Ascending aorta (tissue), 2 donors: ENCODE data around the gene GTPBP8. TPM values are rescaled to one million over a fixed set of nuclear protein-coding genes. Genes with fewer than 3 reads are reported as not detected.

Source experiments
- DNase-seq, 2 donors: peaks; one replicate each; pipeline ENCODE4 v3.0.0-alpha.2; 2019; ENCODE audit warnings: low spot score in 2 of 2
- H3K27ac ChIP-seq, 2 donors: fragments of 200-600 bp; sonication (generic); one replicate each; pipeline ENCODE4 v1.5.1; 2016 to 2017; ENCODE audit warnings: mild to moderate bottlenecking in 1 of 2
- H3K27me3 ChIP-seq: fragments of 200-600 bp; sonication (generic); one replicate; pipeline ENCODE4 v1.5.1; 2017
- H3K36me3 ChIP-seq, 2 donors: fragments of 200-600 bp; sonication (generic); one replicate each; pipeline ENCODE4 v1.5.1; 2016
- H3K4me1 ChIP-seq, 2 donors: fragments of 200-600 bp; sonication (generic); one replicate each; pipeline ENCODE4 v1.5.1; 2016 to 2017; ENCODE audit warnings: mild to moderate bottlenecking in 1 of 2
- H3K4me3 ChIP-seq, 2 donors: fragments of 200-600 bp; sonication (generic); one replicate each; pipeline ENCODE4 v1.5.1; 2016 to 2017; ENCODE audit warnings: mild to moderate bottlenecking in 1 of 2
- H3K9me3 ChIP-seq, 2 donors: fragments of 200-600 bp; sonication (generic); one replicate each; pipeline ENCODE4 v1.5.1; 2016
- intact Hi-C: fragments of 100-400 bp; cut with DNase I; formaldehyde crosslinking; loops from one replicate; pipeline ENCODE4 v1.15.1; 2023
- total RNA-seq: library from RNA; depleted of rRNA; stranded (reverse); fragments of >200 nt; gene quantifications from one replicate; pipeline ENCODE4 v1.1.0, GENCODE V29; 2016
- TF ChIP-seq, protein P1 (sequence below), 3 experiments: fragments of 200-600 bp in 2 of 3; fragments of 450-650 bp in 1 of 3; sonication (generic) in 2 of 3; IDR thresholded peaks; one replicate each; pipeline ENCODE4 v1.5.1; 2016 to 2019; ENCODE audit warnings: antibody characterized with exemption in 3 of 3, mild to moderate bottlenecking in 1 of 3, moderate library complexity in 1 of 3

Gene GTPBP8
- total RNA-seq, 1 donor from 2014 or later = 1.6 TPM

DNA sequence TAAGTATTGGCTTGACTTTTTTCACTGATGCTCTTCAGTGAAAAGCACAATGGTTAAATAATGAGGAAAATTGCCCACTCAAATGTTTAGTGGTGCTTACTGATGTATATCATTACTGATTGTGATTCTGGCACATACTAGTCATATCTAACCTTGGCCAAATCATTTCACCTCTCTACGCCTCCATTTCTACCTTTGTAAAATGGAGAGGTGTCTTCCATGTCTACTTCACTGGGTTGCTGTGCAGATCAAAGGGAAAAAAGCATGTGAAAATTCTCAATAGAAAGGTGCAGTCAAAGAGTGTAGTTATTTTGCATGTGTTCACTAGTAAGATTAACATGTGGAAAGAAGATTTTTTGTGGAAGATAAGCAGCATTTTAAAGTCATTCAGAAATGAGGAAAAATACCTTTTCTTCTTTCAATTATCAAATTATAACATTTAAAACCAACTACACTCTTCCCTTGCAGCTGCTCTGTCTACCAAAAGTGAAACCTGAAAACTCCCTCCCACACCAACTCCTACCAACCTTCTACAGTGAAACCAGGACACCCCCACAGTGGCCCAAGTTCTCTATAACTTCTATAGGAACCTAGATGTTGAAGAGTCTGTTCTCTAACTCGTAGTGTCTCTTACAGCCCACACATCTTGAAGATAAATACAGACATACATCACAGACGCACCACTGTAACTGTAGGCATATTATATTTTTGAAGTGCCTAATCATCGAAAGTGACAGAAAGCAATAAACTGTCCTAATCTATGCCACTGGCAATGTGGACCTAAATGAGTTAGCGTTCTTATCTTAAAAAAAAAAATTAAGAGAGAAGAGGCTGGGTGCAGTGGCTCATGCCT lies 17.2 kb upstream of the GTPBP8 start:
- intact Hi-C loops = no loop called here
- no peak for DNase-seq
- TF ChIP-seq, protein P1, sequence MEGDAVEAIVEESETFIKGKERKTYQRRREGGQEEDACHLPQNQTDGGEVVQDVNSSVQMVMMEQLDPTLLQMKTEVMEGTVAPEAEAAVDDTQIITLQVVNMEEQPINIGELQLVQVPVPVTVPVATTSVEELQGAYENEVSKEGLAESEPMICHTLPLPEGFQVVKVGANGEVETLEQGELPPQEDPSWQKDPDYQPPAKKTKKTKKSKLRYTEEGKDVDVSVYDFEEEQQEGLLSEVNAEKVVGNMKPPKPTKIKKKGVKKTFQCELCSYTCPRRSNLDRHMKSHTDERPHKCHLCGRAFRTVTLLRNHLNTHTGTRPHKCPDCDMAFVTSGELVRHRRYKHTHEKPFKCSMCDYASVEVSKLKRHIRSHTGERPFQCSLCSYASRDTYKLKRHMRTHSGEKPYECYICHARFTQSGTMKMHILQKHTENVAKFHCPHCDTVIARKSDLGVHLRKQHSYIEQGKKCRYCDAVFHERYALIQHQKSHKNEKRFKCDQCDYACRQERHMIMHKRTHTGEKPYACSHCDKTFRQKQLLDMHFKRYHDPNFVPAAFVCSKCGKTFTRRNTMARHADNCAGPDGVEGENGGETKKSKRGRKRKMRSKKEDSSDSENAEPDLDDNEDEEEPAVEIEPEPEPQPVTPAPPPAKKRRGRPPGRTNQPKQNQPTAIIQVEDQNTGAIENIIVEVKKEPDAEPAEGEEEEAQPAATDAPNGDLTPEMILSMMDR (IDR thresholded peaks at IDR 0.05) = no peak
- Histone ChIP-seq H3K27me3 (no peaks in the 10 kb centered on the region), H3K4me3 (peak overlapping the region in 1 of 2 donors; percentile 24), H3K4me1 (no peaks in the 10 kb centered on the region), H3K27ac (no peak overlapping the region), H3K9me3 (no peaks in the 10 kb centered on the region), H3K36me3 (no peaks in the 10 kb centered on the region)

DNA sequence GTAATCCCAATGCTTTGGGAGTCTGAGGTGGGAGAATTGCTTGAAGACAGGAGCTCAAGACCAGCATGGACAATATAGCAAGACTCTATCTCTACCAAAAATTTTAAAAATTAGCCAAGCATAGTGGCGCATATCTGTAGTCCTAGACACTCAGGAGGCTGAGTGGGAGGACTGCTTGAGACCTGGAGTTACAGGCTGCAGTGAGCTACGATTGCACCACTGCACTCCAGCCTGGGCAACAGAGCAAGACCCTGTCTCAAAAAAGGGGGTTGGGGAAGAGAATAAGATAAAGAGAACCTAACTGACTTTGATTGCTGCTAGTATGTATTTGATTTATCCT lies 16.6 kb upstream of the GTPBP8 start:
- H3K27me3 ChIP-seq = no peaks in the 10 kb centered on the region
- intact Hi-C loops = no loop called here
- H3K4me3 ChIP-seq = peak overlapping the region in 1 of 2 donors; percentile 24
- H3K9me3 ChIP-seq = no peaks in the 10 kb centered on the region
- DNase-seq = no peak
- no peaks in the 10 kb centered on the region for H3K36me3 ChIP-seq
- H3K4me1 ChIP-seq = no peaks in the 10 kb centered on the region
- TF ChIP-seq, protein P1 (IDR thresholded peaks at IDR 0.05) = no peak
- H3K27ac ChIP-seq = no peak overlapping the region

DNA sequence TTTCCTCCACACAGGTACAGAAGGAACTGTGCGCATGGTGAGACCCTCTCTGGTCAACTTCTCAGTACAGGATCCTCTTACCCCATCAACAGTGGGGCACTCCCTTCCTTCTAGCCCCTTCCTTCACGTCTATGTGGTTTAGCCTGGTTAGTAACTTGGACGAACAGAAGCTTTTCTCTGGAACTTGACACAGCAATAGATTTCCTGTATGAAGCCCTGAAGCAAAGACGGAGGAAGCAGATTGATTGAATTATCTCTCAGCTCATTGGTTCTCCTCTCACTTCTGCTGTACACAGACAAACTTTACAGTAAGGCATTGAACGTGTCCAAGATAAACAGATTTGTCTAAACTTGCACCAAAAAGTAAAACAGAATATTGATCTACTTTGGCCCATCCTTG lies 15.9 kb upstream of the GTPBP8 start, which contains the start of gene CD200R1:
TSS of gene CD200R1 (minus strand) at position 210 of the 400 bp plus-strand sequence. CDS start 246 bp downstream, outside the sequence.
- no peaks in the 10 kb centered on the region for H3K27me3 ChIP-seq
- no peaks in the 10 kb centered on the region for H3K9me3 ChIP-seq
- H3K4me3 ChIP-seq = peak within 1 kb of the TSS in 1 of 2 donors; percentile 24
- H3K4me1 ChIP-seq = no peaks in the 10 kb centered on the region
- H3K36me3 ChIP-seq = no peaks in the 10 kb centered on the region
- TF ChIP-seq, protein P1 (IDR thresholded peaks at IDR 0.05) = no peak
- intact Hi-C loops = no loop called here
- no peak for DNase-seq
- no peak within 1 kb of the TSS for H3K27ac ChIP-seq

DNA sequence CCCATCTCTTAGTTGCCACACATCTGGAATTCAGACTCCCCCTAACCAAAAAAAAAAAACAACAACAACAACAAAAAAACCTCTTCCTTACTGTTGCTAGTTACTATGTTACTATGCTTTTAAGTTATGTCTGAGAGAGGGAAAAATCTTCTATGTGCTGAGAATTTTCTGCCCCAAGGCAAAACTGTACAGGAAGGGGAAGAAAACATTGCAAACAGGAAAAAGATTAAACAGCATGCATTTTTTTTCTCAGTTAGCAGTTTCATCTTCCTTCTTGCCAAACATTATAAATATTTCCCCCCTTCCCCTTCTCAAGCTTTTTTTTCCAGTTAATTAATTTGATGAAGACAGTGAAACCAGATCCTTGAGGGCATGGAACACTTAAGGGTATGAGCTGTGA lies 14.8 kb upstream of the GTPBP8 start:
- TF ChIP-seq, protein P1 (IDR thresholded peaks at IDR 0.05) = no peak
- Histone ChIP-seq H3K9me3 (no peaks in the 10 kb centered on the region), H3K4me3 (no peak overlapping the region), H3K27me3 (no peaks in the 10 kb centered on the region), H3K36me3 (no peaks in the 10 kb centered on the region), H3K4me1 (no peaks in the 10 kb centered on the region), H3K27ac (no peak overlapping the region)
- DNase-seq = no peak
- intact Hi-C loops = no loop called here

DNA sequence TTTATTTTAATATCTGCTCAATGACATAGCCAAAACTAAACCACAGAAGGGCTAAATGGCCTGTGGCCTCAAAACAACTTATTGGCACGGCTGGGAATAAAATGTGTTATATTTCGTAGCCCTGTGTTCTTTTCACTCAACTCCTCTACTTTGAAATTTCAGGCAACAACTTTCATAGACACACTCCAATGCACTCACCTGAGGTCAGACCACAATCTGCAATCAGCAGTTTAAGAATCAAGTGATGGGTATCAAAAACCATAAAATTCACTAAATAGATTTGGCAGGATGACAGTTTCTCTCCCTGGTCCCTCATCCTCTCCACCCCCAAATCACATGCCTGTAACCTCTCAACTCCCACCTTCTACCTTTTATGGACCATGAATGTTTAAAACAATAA lies 13.8 kb upstream of the GTPBP8 start:
- no peaks in the 10 kb centered on the region for H3K9me3 ChIP-seq
- no peaks in the 10 kb centered on the region for H3K4me1 ChIP-seq
- H3K4me3 ChIP-seq = no peak overlapping the region
- no peaks in the 10 kb centered on the region for H3K27me3 ChIP-seq
- no peak overlapping the region for H3K27ac ChIP-seq
- no peaks in the 10 kb centered on the region for H3K36me3 ChIP-seq
- no peak for DNase-seq
- TF ChIP-seq, protein P1 (IDR thresholded peaks at IDR 0.05) = no peak
- intact Hi-C loops = no loop called here
